K562 (cell line): ENCODE data around the gene SEC61A2. TPM values are rescaled to one million over a fixed set of nuclear protein-coding genes. Genes with fewer than 3 reads are reported as not detected.

Source experiments
- ATAC-seq: fragments of 200-7000 bp; cut with Tn5 transposase; 3 replicates; pipeline ENCODE4 v1.9.1; 2020; ENCODE audit warnings: moderate library complexity
- BruUV-seq: library from RNA; stranded (reverse); fragments of 400-500 nt; replicated peaks from 2 replicates; lab custom pipeline; 2021; lab: Mats Ljungman, UMichigan
- CTCF ChIA-PET: fragments of 300-600 bp; formaldehyde crosslinking; extraction: SDS; loops from one replicate; lab custom pipeline; 2021; ENCODE audit warnings: low intra/inter-chr PET ratio; lab: Yijun Ruan, JAX
- POLR2A ChIA-PET: fragments of 300-600, 350-650 bp; sonication (Branson Sonifier 250); formaldehyde crosslinking; extraction: SDS; loops from one replicate; lab custom pipeline; 2021; ENCODE audit warnings: antibody characterized with exemption, inconsistent platforms; lab: Yijun Ruan, JAX
- DNase-seq, 4 experiments: peaks; one replicate each; pipeline versions ENCODE4 v3.0.0 to v3.0.0-alpha.2; 2011 to 2018; ENCODE audit warnings: low spot score in 3 of 4, mixed read lengths in 3 of 4; ENCODE audit errors: extremely low read depth in 1 of 4
- FAIRE-seq: peaks from 2 replicates; lab custom pipeline; 2011; peaks lifted over from hg19 to GRCh38; lab: Jason Lieb, UNC
- H2AFZ ChIP-seq: 2 replicates; pipeline ENCODE4 v1.6.0; 2011; ENCODE audit warnings: low read depth, low read length, control low read depth, inconsistent platforms
- H3K27ac ChIP-seq: fragments of 200-600 bp; 3 replicates; pipeline ENCODE4 v1.8.0; 2011; ENCODE audit warnings: low read depth, mild to moderate bottlenecking, control low read depth, inconsistent platforms, low read length, moderate library complexity, mixed read lengths; ENCODE audit errors: extremely low read depth
- H3K27me3 ChIP-seq, 2 experiments: fragments of 300-600 bp in 1 of 2; 2 replicates in 1 of 2; 3 replicates in 1 of 2; pipeline versions ENCODE4 v1.6.0 to v1.8.0; 2011; ENCODE audit warnings: inconsistent platforms in 2 of 2, low read length in 2 of 2, mild to moderate bottlenecking in 1 of 2, mixed read lengths in 1 of 2, moderate library complexity in 1 of 2; ENCODE audit not compliant: control insufficient read depth in 2 of 2, insufficient read depth in 2 of 2
- H3K36me3 ChIP-seq: fragments of 300-600 bp; 3 replicates; pipeline ENCODE4 v1.8.0; 2011; ENCODE audit warnings: mild to moderate bottlenecking, low read length, inconsistent platforms; ENCODE audit not compliant: control insufficient read depth, insufficient read depth
- H3K4me1 ChIP-seq, 2 experiments: fragments of 200-600 bp in 1 of 2; replicated peaks in 1 of 2; 2 replicates in 1 of 2; 3 replicates in 1 of 2; pipeline versions ENCODE4 v1.5.1 to v1.8.0; 2011; ENCODE audit warnings: inconsistent platforms in 2 of 2, low read length in 2 of 2, mild to moderate bottlenecking in 1 of 2, mixed read lengths in 1 of 2, moderate library complexity in 1 of 2; ENCODE audit not compliant: control insufficient read depth in 2 of 2, insufficient read depth in 2 of 2
- H3K4me2 ChIP-seq: 2 replicates; pipeline ENCODE4 v1.6.1; 2011; ENCODE audit warnings: low read length, control low read depth, inconsistent platforms, mixed read lengths; ENCODE audit not compliant: insufficient read depth
- H3K4me3 ChIP-seq: fragments of 200-600 bp; sonication (generic), shearing (Covaris generic); 2 replicates; pipeline ENCODE4 v1.5.1; 2016; ENCODE audit warnings: control low read depth, inconsistent platforms
- H3K79me2 ChIP-seq: fragments of 200-600 bp; 3 replicates; pipeline ENCODE4 v1.8.0; 2011; ENCODE audit warnings: low read length, inconsistent platforms; ENCODE audit not compliant: control insufficient read depth, insufficient read depth
- H3K9ac ChIP-seq, 2 experiments: 2 replicates each; pipeline versions ENCODE4 v1.6.0 to v1.6.1; 2011; ENCODE audit warnings: low read depth in 2 of 2, low read length in 2 of 2, control low read depth in 1 of 2, inconsistent platforms in 1 of 2, mild to moderate bottlenecking in 1 of 2, mixed read lengths in 1 of 2; ENCODE audit not compliant: insufficient read depth in 1 of 2
- H3K9me1 ChIP-seq: one replicate; pipeline ENCODE4 v1.6.0; 2011; ENCODE audit warnings: inconsistent platforms, mild to moderate bottlenecking, low read length, moderate library complexity; ENCODE audit not compliant: control insufficient read depth, insufficient read depth
- H3K9me3 ChIP-seq: replicated peaks from 2 replicates; pipeline ENCODE4 v1.5.1; 2011; ENCODE audit warnings: low read depth, low read length, inconsistent platforms; ENCODE audit not compliant: control insufficient read depth, insufficient read depth
- H4K20me1 ChIP-seq: replicated peaks from 2 replicates; pipeline ENCODE4 v1.6.1; 2011; ENCODE audit warnings: low read length, inconsistent platforms, mixed read lengths; ENCODE audit not compliant: control insufficient read depth, insufficient read depth
- CEBPG ChIP-seq, 3 experiments: fragments of 200-800 bp in 1 of 3; sonication (Bioruptor generic) in 1 of 3; sonication (generic) in 1 of 3; formaldehyde crosslinking in 1 of 3; IDR thresholded peaks in 2 of 3; conservative IDR thresholded peaks in 1 of 3; 2 replicates each; pipeline versions ENCODE4 v1.6.1 to v1.8.0; 2016 to 2022; ENCODE audit warnings: missing compliant biosample characterization in 2 of 3, missing genetic modification characterization in 2 of 3, mild to moderate bottlenecking in 1 of 3, missing genetic modification reagents in 1 of 3
- EGR1 ChIP-seq: fragments of 450-650 bp; conservative IDR thresholded peaks from 2 replicates; pipeline ENCODE4 v1.6.1; 2017; ENCODE audit warnings: mild to moderate bottlenecking
- FOXK2 ChIP-seq, 2 experiments: fragments of 450-650 bp; IDR thresholded peaks in 1 of 2; conservative IDR thresholded peaks in 1 of 2; 2 replicates each; pipeline ENCODE4 v1.6.1; 2016; ENCODE audit warnings: low read depth in 2 of 2, mild to moderate bottlenecking in 1 of 2
- GABPB2 ChIP-seq: fragments of 250-450 bp; sonication (Bioruptor Pico); conservative IDR thresholded peaks from 2 replicates; pipeline ENCODE4 v1.5.1; 2021; ENCODE audit warnings: mild to moderate bottlenecking
- KDM1A ChIP-seq, 2 experiments: fragments of 450-650 bp; IDR thresholded peaks; 2 replicates each; pipeline ENCODE4 v1.6.1; 2016; ENCODE audit warnings: mild to moderate bottlenecking in 2 of 2
- NELFE ChIP-seq: IDR thresholded peaks from 2 replicates; pipeline ENCODE4 v1.6.1; 2011; ENCODE audit warnings: mild to moderate bottlenecking; ENCODE audit not compliant: insufficient read depth, insufficient read length
- NR2C2 ChIP-seq, 2 experiments: fragments of 200-800 bp in 1 of 2; sonication (Bioruptor generic) in 1 of 2; sonication (generic) in 1 of 2; formaldehyde crosslinking in 1 of 2; IDR thresholded peaks; 2 replicates each; pipeline versions ENCODE4 v1.6.1 to v1.8.0; 2016 to 2022; ENCODE audit warnings: mild to moderate bottlenecking in 1 of 2, missing compliant biosample characterization in 1 of 2, missing genetic modification characterization in 1 of 2, missing genetic modification reagents in 1 of 2
- PCBP1 ChIP-seq: fragments of 200-400 bp; formaldehyde crosslinking; IDR thresholded peaks from 2 replicates; pipeline ENCODE4 v1.6.1; 2018; ENCODE audit warnings: mild to moderate bottlenecking, low read depth, low read length; ENCODE audit not compliant: poor library complexity, severe bottlenecking
- PHF20 ChIP-seq: fragments of 450-650 bp; IDR thresholded peaks from 2 replicates; pipeline ENCODE4 v1.6.1; 2018; ENCODE audit not compliant: partially characterized antibody
- PHF8 ChIP-seq: fragments of 200-600 bp; sonication (generic); IDR thresholded peaks from 2 replicates; pipeline ENCODE4 v1.6.1; 2012; ENCODE audit warnings: mixed run types, mild to moderate bottlenecking, inconsistent platforms, low read length, moderate library complexity, borderline replicate concordance
- PRMT5 ChIP-seq: sonication (generic); formaldehyde crosslinking; IDR thresholded peaks from 2 replicates; pipeline ENCODE4 v1.5.0; 2020; ENCODE audit warnings: missing genetic modification reagents
- THRB ChIP-seq: fragments of 450-650 bp; formaldehyde crosslinking; conservative IDR thresholded peaks from 2 replicates; pipeline ENCODE4 v1.4.0; 2022; ENCODE audit warnings: mild to moderate bottlenecking, missing genetic modification characterization
- TSC22D4 ChIP-seq: fragments of 450-650 bp; IDR thresholded peaks from 2 replicates; pipeline ENCODE4 v1.6.1; 2016; ENCODE audit warnings: missing genetic modification characterization, missing biosample characterization, control low read depth
- ZC3H11A ChIP-seq: IDR thresholded peaks from 2 replicates; pipeline ENCODE4 v1.6.1; 2012; ENCODE audit warnings: low read depth, low read length, improper control_type of control experiment
- ZNF165 ChIP-seq: fragments of 250-450 bp; sonication (Bioruptor Pico); IDR thresholded peaks from 2 replicates; pipeline ENCODE4 v1.4.0; 2020; ENCODE audit warnings: borderline replicate concordance
- ZNF184 ChIP-seq: sonication (generic); formaldehyde crosslinking; IDR thresholded peaks from 2 replicates; pipeline ENCODE4 v1.5.0; 2020; ENCODE audit warnings: missing genetic modification reagents
- ZNF41 ChIP-seq: fragments of 250-450 bp; sonication (Bioruptor Pico); conservative IDR thresholded peaks from 2 replicates; pipeline ENCODE4 v1.4.0; 2020; ENCODE audit warnings: mild to moderate bottlenecking
- ZNF431 ChIP-seq: sonication (generic); formaldehyde crosslinking; IDR thresholded peaks from 2 replicates; pipeline ENCODE4 v1.8.0; 2022; ENCODE audit warnings: mild to moderate bottlenecking, missing genetic modification reagents
- ZNF444 ChIP-seq: fragments of 250-450 bp; sonication (Bioruptor Pico); IDR thresholded peaks from 2 replicates; pipeline ENCODE4 v1.4.0; 2020; ENCODE audit warnings: mild to moderate bottlenecking, moderate library complexity
- ZNF518B ChIP-seq: fragments of 250-450 bp; sonication (Bioruptor Pico); IDR thresholded peaks from 2 replicates; pipeline ENCODE4 v1.5.0; 2021; ENCODE audit warnings: mild to moderate bottlenecking, moderate library complexity
- WGBS: fragments of 100-300 bp; shearing (Covaris generic); methylation state at CpG from one replicate; pipeline ENCODE4 v1.1.6; 2016; ENCODE audit warnings: low coverage, mixed read lengths; ENCODE audit not compliant: insufficient coverage; ENCODE audit errors: missing lambda C conversion rate; 5-methylcytosine and 5-hydroxymethylcytosine counted together
- in situ Hi-C: fragments of 300-500 bp; cut with MboI; formaldehyde crosslinking; loops from 4 replicates; pipeline ENCODE4 v1.15.0; 2018; ENCODE audit warnings: inconsistent platforms, mixed read lengths
- intact Hi-C: fragments of 100-400 bp; cut with micrococcal nuclease; formaldehyde crosslinking; loops from 2 replicates; pipeline ENCODE4 v1.14.2; 2022
- polyA plus RNA-seq, 8 experiments: library from polyadenylated mRNA; depleted of rRNA in 4 of 8; stranded (reverse) in 5 of 8; unstranded in 3 of 8; fragments of >200 nt; fragmentation: Nextera tagmentation in 2 of 8; fragmentation: Illumina TruSeq in 1 of 8; extraction: Ambion mirVana in 2 of 8; extraction: Trizol in 1 of 8; gene quantifications; 2 replicates each; pipeline versions ENCODE4 v1.2.1 to v1.2.3, GENCODE V29; 2011 to 2014; ENCODE audit warnings: inconsistent platforms in 1 of 8, missing spikeins in 1 of 8
- total RNA-seq, 7 experiments: library from RNA; depleted of rRNA in 6 of 7; stranded (reverse); fragments of >200 nt in 6 of 7; fragmentation: Illumina TruSeq in 2 of 7; extraction: Trizol in 2 of 7; gene quantifications; 2 replicates each; pipeline versions ENCODE4 v1.2.1 to v1.2.3, GENCODE V29; 2011 to 2021; ENCODE audit warnings: low replicate concordance in 1 of 7

Gene SEC61A2
- total and polyA plus RNA-seq, 9 of the 15 experiments (the other 6 are each of a cell fraction or from before 2014, with no cell fraction given), result 1.2 to 9.7 (median 3.9) TPM

GRCh38 chr10:12201543-12201942, 72.1 kb downstream of the SEC61A2 start:
- no peak overlapping the region for H3K4me3 ChIP-seq
- peaks cover 72% of the 10 kb centered on the region for H3K36me3 ChIP-seq
- WGBS, result 53% methylated on average over 3 of the region's 3 CpGs
- H3K27ac ChIP-seq, result no peak overlapping the region
- H2AFZ ChIP-seq, result no peak overlapping the region
- no peak for DNase-seq
- peaks cover 0 to 2% of the 10 kb centered on the region in 2 experiments; a peak in 1 of 5 replicates for H3K4me1 ChIP-seq
- no TSS peak for BruUV-seq
- no peak overlapping the region for H3K9ac ChIP-seq
- no peak for ATAC-seq
- H3K27me3 ChIP-seq, result no peaks in the 10 kb centered on the region
- no peak for FAIRE-seq
- intact Hi-C loops (no loop called here), in situ Hi-C loops (no loop called here)
- H4K20me1 ChIP-seq, result no peaks in the 10 kb centered on the region
- POLR2A ChIA-PET, result no interaction called here
- peaks cover 71% of the 10 kb centered on the region for H3K79me2 ChIP-seq
- H3K9me1 ChIP-seq, result no peaks in the 10 kb centered on the region
- no peaks in the 10 kb centered on the region for H3K9me3 ChIP-seq
- no peak overlapping the region for H3K4me2 ChIP-seq
- CTCF ChIA-PET, result no interaction called here
- TF ChIP-seq ZC3H11A (no peak), PHF20 (no peak), FOXK2 (conservative IDR thresholded peaks at IDR 0.05 in 1 of 2, IDR thresholded peaks at IDR 0.05 in 1 of 2; ENCODE audit: low read depth in 2 of 2) (no peak), PCBP1 (no peak), ZNF184 (no peak), PRMT5 (CRISPR knock-in tag) (no peak), PHF8 (no peak), EGR1 (peak; percentile 38; the same call in 1 of the 2 replicates), ZNF41 (no peak), ZNF431 (CRISPR knock-in tag) (no peak), GABPB2 (CRISPR knock-in tag) (no peak), ZNF165 (CRISPR knock-in tag) (no peak), KDM1A (IDR thresholded peaks at IDR 0.05) (peak in 1 of 2 experiments; percentile 21; a peak in 2 of 4 replicates), NELFE (no peak), ZNF444 (CRISPR knock-in tag) (no peak), THRB (CRISPR knock-in tag) (0 out of 2 replicates have a peak, but pooled peaks have one; percentile 60), NR2C2 (CRISPR knock-in tag; IDR thresholded peaks at IDR 0.05) (no peak), NR2C2 (tag; IDR thresholded peaks at IDR 0.05) (no peak), TSC22D4 (tag) (no peak), CEBPG (CRISPR knock-in tag; IDR thresholded peaks at IDR 0.05) (no peak), CEBPG (tag; conservative IDR thresholded peaks at IDR 0.05 in 1 of 2, IDR thresholded peaks at IDR 0.05 in 1 of 2) (no peak), ZNF518B (CRISPR knock-in tag) (no peak)
